Amygdala (tissue), 56 donors: ENCODE measurements around the gene SRRM3.
"Not testable (repeated sequence)": the region's sequence is repeated elsewhere in the genome, so short reads cannot be mapped to it uniquely, and the experiment has no call there.

Experiments used
- DNase-seq, 56 donors: peaks; one replicate each; lab custom pipeline; 2025; lab: John Stamatoyannopoulos, UW

SRRM3 gene

DNA sequence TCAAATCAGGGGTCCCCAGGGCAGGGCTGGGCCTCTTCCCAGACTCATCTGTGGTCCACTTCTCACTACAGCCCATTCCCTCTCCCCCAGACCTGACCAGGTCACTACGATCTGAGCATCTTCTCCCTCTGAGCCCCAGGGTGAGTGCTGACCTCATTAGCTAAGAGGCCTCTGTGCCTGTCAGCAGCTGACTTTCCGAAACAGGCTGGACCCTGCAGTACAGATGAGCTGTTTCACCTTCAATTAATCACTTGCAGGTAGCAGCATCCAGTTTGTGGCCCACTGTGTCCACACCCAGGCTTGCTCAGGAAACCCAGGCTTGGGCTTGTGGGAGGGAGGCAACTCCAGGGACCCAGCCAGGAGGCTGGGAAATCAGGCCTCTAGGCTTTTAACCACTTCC lies 24.3 kb downstream of the SRRM3 start:
- DNase-seq = no peak

- not testable (repeated sequence) for DNase-seq
Measured at GRCh38 chr7:76226878-76227423, 25.3 kb downstream of the SRRM3 start.

DNA sequence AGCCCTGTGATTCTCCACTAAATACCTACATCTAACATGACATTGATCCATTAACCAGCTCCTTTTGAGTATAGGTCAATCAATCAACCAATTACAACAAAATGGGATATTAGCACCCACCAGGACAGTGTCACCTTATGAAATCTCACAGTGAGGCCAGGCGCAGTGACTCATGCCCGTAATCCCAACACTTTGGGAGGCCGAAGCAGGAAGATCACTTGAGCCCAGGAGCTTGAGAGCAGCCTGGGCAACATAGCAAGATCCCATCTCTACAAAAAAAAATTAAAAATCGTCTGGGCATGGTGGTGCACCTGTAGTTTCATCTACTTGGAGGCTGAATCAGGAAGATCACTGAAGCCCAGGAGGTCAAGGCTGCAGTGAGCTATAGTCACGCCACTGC lies 28.5 kb downstream of the SRRM3 start:
- DNase-seq = no peak

GRCh38 chr7:76231071-76231470 lies 29.4 kb downstream of the SRRM3 start:
- DNase-seq = no peak

DNA sequence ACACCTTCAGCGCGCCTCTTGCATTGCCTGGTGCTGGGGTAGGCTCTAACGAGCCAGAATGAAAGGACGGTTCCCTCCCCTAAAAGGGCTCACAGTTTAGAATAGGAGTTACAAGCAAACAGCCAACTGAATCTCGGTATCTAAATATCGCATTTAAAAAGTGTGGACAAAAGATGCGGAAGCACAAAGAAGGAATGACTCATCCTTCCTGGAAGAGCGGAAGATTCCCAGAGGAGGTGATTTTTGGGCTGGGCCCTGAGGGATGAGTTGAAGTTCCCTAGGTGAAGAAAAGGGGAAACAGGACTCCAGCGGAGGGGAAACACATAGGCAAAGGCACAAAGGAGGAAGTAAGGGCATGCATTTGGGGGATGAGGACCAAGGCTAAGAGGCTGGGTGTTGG lies 29.9 kb downstream of the SRRM3 start:
- DNase-seq = no peak

DNA sequence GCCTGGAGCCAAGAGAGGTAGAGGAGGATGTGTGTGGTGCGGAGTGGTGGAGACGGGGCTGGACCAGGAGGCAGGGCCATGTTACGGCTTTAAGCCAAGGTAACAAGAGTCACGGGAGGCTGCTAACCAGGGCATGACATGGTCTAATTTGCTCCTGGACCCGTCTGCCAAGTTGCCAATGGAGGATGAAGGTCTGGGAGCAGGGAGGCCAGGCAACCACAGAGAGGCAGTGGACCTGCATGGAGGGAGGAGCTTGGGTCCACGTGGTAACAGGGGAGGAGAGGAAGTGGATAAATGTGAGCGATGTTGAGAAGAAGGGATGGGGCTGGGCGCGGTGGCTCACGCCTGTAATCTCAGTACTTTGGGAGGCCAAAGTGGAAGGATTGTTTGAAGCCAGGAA lies 31.0 kb downstream of the SRRM3 start:
- DNase-seq = no peak

DNA sequence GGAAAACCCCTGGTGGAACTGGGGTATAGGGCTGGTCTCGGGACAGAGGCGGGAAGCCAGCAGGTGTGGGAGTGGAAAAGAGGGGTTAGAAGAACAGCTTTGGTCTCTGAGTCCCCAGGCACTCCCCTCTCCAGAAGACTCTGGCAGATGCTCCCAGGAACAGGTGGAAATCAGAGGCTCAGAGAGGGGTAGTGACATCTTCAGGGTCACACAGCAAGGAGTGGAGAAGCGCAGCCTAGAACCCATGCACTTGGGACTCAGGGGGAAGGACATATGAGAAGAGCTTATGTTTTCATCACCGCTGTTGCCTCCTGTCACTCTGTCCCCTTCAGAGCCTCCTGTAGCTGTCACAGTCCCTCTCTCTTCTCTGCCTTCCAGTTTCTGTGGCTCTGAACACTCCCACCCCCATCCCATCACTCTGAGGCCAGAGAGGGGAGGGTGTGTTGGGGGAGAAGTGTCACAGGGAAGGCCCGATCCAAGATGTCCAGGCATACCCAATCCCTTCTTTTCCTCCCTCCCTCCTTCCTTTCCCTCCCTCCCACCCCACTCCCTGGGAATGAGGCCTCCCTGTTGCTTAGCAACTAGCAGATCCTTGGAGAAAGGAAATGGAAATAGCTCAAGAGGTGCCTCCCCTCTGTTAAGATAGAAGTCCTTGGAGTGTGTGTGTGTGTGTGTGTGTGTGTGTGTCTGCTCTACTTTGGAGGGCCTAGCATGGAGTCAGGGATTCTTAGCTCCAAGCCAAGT lies 32.0 kb downstream of the SRRM3 start:
- DNase-seq = peak in 9 of 56 donors; percentile 8 to 53 (median 22)

DNA sequence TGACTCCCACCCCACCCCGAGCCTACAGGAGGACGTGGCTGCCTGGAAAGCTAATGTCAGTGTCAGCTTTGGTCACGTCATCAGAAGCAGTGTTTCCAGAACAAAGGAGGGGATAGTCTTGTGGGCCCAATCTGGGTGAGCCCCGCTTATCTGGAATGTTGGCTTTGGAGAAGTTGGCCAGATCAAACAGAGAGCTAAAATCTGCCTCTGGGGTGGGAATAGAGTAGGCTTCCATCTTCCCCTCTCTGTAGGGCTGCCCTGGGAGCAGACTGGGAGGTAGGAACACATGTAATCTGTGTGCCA lies 32.5 kb downstream of the SRRM3 start:
- DNase-seq = no peak

DNA sequence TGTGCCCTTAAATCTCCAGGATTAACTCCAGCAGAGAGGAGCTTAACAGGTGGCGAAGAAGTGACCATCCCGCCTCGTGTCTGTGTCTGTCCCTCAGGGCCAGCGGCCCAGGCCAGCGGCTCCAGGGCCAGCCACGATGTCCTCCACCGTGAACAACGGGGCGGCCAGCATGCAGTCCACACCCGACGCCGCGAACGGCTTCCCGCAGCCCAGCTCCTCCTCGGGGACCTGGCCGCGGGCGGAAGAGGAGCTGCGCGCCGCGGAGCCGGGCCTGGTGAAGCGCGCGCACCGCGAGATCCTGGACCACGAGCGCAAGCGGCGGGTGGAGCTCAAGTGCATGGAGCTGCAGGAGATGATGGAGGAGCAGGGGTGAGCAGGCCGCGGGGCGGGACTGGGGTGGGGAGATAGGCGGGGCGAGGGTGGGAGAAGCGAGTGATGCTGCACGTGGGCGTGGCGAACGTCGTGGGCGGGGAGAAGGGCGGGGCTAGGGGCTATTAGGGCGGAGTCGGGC lies 33.3 kb downstream of the SRRM3 start:
- peak in 49 of 56 donors; percentile 7 to 81 (median 58) for DNase-seq

DNA sequence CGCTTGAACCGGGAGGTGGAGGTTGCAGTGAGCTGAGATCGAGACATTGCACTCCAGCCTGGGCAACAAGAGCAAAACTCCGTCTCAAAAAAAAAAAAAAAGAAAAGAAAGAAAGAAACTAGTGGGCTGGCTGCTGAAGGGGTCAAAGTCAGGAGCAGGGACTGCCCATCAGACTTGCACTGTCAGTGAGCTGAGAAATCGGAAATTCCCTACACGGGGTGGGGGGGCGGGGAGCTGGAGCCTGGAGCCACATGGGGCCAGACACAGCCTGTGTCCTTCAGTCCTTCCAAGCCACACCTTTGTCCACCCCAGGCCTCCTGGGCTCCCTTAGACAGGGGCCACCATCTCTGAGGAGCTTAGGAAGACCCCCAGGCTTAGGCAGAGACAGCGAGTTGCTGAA lies 34.5 kb downstream of the SRRM3 start:
- DNase-seq = no peak

DNA sequence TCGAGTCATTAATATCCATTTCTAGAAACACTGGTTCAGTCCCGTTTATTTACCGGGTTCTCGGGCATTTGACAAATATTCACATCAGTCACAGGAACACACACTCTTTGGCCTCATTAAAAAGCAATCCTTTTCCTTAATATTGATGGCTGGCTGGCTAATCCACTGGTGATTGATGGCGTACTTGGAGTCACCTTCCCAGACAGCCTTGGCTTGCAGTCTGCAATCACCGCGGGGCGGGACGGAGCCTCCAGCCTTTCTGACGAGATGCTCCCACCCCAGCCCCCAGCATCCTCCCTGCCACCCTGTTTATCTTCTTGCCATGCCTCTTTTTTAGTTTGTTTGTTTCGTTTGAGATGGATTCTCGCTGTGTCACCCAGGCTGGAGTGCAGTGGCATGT lies 36.6 kb downstream of the SRRM3 start:
- no peak for DNase-seq

GRCh38 chr7:76241141-76241540 lies 39.4 kb downstream of the SRRM3 start:
- no peak for DNase-seq

- not testable (repeated sequence) for DNase-seq
Measured at GRCh38 chr7:76242517-76243063, 40.9 kb downstream of the SRRM3 start.

DNA sequence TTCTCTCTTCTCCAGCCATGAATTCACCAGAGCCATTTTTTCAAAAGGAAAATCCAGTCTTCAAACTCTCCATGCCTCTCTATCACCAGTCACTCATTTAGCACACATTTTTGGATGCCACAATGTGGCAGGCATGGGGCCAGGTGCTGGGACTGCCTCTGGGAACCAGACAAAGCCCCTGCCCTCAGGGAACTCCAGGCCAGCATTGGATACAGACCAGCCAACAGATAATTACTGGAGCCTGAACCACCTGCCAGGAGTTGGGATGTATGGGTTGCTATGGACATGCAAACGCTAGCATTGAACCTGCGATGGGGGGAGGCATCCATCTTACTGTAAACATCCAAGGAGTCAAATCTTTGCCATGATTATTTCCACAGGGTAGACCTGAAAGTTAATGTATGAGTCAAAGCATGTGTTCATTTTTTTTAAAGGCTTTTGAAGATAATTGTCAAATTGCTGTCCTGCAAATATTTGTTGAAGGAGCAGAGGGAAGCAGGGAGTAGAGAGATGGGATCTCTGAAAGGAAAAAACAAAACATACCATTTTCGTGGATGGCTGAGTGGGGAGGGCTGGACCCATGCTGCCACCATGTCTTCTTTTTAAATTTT lies 43.2 kb downstream of the SRRM3 start:
- no peak for DNase-seq

DNA sequence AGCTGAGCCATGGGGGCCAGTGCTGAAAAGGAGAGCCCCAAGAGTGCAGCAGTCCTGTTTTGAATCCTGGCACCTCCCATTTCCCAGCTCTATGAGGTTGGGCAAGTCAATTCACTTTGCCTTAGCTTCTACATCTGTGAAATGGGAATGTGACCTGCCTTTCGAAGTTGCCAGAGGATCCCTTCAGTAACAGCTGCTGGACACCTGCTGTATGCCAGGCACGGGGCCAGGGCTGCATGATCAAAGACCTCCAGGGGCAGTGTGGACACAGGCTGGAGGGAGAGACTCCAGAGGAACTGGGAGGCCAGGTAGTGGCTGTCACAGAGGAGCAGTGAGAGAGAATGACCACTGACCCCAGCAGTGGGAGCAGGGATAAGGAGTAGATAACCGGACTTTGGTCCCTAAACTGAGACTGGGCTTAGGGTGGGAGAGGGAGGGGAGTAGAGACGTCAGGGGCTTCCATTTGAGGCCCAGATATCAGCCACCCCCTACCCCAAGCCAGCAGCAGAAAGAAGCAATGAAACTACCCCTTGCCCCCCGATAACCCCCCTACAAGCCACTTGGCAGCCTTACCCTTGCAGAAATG lies 45.2 kb downstream of the SRRM3 start:
- no peak for DNase-seq

GRCh38 chr7:76247938-76248337 lies 46.2 kb downstream of the SRRM3 start:
- no peak for DNase-seq

GRCh38 chr7:76252021-76252420 lies 50.3 kb downstream of the SRRM3 start:
- DNase-seq = no peak

- no peak for DNase-seq
Measured at GRCh38 chr7:76254781-76255180, 53.1 kb downstream of the SRRM3 start.

GRCh38 chr7:76257973-76258372 lies 56.3 kb downstream of the SRRM3 start:
- no peak for DNase-seq

- no peak for DNase-seq
Measured at GRCh38 chr7:76259124-76260093, 57.7 kb downstream of the SRRM3 start.
